ENCODE results near the gene SLC24A4. TPM values are rescaled to one million over a fixed set of nuclear protein-coding genes. Genes with fewer than 3 reads are reported as not detected.

The SLC24A4 gene
- total RNA-seq, 4 donors from 2014 or later: 0.08 to 0.37 (median 0.22) TPM

DNA sequence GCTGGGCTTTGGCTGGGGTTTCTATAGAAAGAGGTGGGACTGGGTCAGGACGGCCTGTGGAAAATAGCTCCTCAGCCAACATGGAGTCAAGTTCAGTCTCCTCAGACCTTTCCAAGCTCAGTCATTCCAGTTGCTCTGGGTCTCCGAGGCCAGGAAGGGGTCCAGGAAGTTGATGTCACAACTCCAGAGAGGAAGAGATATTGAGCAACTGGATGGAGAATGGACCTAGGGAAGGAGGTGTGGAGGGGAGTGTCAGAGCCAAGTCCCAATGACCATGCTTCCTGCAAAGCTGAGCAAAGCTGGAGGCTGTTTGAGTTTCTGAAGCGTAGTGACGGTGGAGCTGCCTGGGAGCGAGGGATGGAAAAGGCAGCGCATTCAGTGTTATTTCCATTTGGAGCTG lies 86.1 kb downstream of the SLC24A4 start:
- 79 to 84% methylated on average over 6 of the region's 6 CpGs for WGBS, 2 donors
- DNase-seq (ENCODE audit: low spot score in 2 of 2): no peak
- TF ChIP-seq POLR2A (IDR thresholded peaks at IDR 0.05): no peak
- TF ChIP-seq, protein P1, sequence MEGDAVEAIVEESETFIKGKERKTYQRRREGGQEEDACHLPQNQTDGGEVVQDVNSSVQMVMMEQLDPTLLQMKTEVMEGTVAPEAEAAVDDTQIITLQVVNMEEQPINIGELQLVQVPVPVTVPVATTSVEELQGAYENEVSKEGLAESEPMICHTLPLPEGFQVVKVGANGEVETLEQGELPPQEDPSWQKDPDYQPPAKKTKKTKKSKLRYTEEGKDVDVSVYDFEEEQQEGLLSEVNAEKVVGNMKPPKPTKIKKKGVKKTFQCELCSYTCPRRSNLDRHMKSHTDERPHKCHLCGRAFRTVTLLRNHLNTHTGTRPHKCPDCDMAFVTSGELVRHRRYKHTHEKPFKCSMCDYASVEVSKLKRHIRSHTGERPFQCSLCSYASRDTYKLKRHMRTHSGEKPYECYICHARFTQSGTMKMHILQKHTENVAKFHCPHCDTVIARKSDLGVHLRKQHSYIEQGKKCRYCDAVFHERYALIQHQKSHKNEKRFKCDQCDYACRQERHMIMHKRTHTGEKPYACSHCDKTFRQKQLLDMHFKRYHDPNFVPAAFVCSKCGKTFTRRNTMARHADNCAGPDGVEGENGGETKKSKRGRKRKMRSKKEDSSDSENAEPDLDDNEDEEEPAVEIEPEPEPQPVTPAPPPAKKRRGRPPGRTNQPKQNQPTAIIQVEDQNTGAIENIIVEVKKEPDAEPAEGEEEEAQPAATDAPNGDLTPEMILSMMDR (IDR thresholded peaks at IDR 0.05): no peak
- no peak overlapping the region for H3K4me3 ChIP-seq (ENCODE audit: low read depth, poor library complexity, severe bottlenecking)
- intact Hi-C loops (cut with DNase I; ENCODE audit: low total_unique reads): no loop called here

DNA sequence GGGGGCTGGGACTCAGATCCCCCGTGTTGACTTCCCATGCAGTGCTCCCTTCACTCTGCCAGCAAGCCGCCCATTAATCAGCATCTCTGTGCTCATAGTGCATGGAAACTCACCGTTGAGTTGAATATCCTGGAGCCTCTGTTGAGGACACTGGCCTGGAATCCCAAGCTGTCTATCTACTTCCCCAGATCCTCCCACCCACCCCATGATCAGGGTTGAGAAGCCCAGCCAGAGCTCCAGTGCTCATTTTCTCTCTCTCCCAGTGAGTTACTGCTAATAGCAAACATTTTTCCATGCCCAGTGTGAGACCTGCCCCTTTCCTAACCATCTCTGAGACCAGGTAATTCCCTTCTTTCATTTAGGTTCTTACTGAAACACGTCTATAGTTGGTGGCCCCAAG lies 88.2 kb downstream of the SLC24A4 start:
- intact Hi-C loops (cut with DNase I; ENCODE audit: low total_unique reads): no loop called here
- DNase-seq (ENCODE audit: low spot score in 2 of 2): no peak
- no peak overlapping the region for H3K4me3 ChIP-seq (ENCODE audit: low read depth, poor library complexity, severe bottlenecking)
- WGBS, 2 donors: 78 to 79% methylated on average over 4 of the region's 4 CpGs
- TF ChIP-seq, protein P1 (IDR thresholded peaks at IDR 0.05): no peak
- no peak for TF ChIP-seq POLR2A (IDR thresholded peaks at IDR 0.05)

DNA sequence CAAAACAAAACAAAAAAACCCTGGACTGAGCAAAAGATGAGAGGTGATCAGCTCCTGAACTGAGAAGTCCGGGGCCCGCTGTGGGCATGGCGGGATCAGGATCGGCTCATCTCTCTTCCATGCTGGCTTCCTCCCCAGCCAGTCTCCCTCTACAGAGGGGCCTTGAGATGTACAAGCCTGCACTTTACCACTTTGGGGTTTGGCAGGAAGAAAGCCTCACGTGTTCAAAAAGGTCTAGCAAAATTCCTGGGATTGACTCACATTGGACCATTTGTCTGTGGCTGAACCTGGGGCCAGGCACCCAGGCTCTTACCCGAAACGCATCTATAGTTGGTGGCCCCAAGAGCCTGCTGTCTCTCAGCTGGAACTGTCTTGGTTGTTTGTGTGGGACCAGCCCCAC lies 89.0 kb downstream of the SLC24A4 start:
- intact Hi-C loops (cut with DNase I; ENCODE audit: low total_unique reads): no loop called here
- no peak overlapping the region for H3K4me3 ChIP-seq (ENCODE audit: low read depth, poor library complexity, severe bottlenecking)
- TF ChIP-seq POLR2A (IDR thresholded peaks at IDR 0.05): no peak
- TF ChIP-seq, protein P1 (IDR thresholded peaks at IDR 0.05): no peak
- WGBS, 2 donors: 81 to 86% methylated on average over 6 to 7 of the region's 7 CpGs
- DNase-seq (ENCODE audit: low spot score in 2 of 2): no peak

DNA sequence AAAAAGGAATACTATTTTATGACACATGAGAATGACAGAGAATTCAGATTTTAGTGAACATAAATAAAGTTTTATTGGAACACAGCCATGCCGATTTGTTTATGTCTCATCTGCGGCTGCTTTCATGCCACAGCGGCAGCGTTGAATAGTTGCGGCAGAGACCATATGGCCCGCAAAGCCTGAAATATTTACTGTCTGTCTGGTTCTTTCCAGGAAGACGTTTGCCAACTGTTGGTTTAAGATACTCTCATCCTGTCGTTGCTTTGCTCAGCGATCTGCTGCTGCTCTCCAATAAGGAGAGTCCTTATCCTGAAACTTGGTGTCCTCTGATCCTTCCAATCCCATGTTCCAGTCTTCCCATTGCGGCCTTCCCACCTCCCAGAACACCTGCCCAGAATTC lies 89.9 kb downstream of the SLC24A4 start:
- intact Hi-C loops (cut with DNase I; ENCODE audit: low total_unique reads): no loop called here
- no peak for DNase-seq (ENCODE audit: low spot score in 2 of 2)
- 55 to 57% methylated on average over 10 of the region's 10 CpGs for WGBS, 2 donors
- no peak for TF ChIP-seq POLR2A (IDR thresholded peaks at IDR 0.05)
- TF ChIP-seq, protein P1 (IDR thresholded peaks at IDR 0.05): no peak
- no peak overlapping the region for H3K4me3 ChIP-seq (ENCODE audit: low read depth, poor library complexity, severe bottlenecking)

DNA sequence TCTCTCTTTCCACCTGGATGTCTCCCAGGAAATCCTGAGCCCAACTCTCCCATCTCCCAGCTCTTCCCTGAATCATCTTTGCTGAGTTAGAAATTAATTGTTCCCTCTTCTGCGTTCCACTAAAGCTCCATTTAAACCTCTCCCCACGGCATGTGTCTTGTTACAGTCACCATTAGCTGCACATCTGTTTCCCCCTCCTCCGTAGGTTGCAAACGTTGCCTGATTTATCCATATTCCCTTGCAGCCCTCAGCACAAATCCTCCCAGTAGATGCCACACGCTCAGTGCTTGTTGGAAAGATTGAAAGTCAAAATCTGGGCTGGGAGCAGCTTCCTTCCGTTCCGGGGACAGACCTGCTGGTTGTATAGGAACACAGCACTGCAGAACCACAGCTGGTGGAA lies 90.4 kb downstream of the SLC24A4 start:
- 32 to 37% methylated on average over 7 of the region's 7 CpGs for WGBS, 2 donors
- TF ChIP-seq, protein P1 (IDR thresholded peaks at IDR 0.05): no peak
- TF ChIP-seq POLR2A (IDR thresholded peaks at IDR 0.05): no peak
- no peak overlapping the region for H3K4me3 ChIP-seq (ENCODE audit: low read depth, poor library complexity, severe bottlenecking)
- DNase-seq (ENCODE audit: low spot score in 2 of 2): no peak
- intact Hi-C loops (cut with DNase I; ENCODE audit: low total_unique reads): no loop called here

DNA sequence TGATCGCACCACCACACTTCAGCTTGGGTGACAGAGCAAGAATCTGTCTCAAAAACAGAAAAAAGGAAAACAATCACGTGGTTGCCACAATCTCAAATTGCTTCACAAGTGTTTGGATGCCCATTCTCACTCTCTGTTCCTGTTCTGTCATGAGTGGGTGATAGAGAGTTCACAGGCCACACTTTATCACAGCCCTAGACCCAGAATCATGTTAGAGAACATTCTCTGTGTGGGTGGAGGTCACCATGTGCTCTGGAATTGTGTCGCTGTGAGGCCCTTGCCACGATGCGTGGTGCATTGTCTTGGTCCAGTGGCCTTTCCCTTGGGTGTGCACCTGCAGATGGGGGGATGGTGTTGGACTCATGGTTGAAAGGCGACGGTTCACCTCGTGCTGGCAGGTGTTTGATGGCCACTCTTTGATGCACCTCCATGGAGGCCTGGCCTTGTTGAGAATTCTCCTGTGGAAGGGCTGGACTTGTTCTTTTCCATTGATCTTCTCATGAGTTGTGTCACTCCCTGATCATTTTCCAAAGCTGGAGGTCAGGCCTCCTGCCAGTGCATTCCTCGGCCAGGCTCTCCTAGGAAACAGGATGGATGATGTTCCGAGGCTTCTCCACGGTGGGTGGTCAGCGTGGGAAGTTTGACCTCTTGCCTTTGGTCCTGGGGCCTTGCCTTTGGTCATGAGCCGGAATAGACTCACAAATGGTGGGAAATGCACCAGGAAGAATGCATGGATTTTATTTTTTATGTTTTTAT lies 91.9 kb downstream of the SLC24A4 start:
- WGBS, 2 donors: 79 to 81% methylated on average over 13 of the region's 13 CpGs
- intact Hi-C loops (cut with DNase I; ENCODE audit: low total_unique reads): no loop called here
- peak in 1 of 2 donors; percentile 17 for DNase-seq (ENCODE audit: low spot score in 2 of 2)
- no peak overlapping the region for H3K4me3 ChIP-seq (ENCODE audit: low read depth, poor library complexity, severe bottlenecking)
- TF ChIP-seq POLR2A (IDR thresholded peaks at IDR 0.05): no peak
- TF ChIP-seq, protein P1 (IDR thresholded peaks at IDR 0.05): no peak
